Activated T-cell treated with anti-CD3 and anti-CD28 coated beads, Interleukin-2, amount 50 U/mL, for 24 hours (primary cell): ENCODE measurements around the gene ANKRD29.
"Not testable (repeated sequence)": the region's sequence is repeated elsewhere in the genome, so short reads cannot be mapped to it uniquely, and the experiment has no call there.

Experiments used
- DNase-seq: peaks from one replicate; pipeline ENCODE4 v3.0.0-alpha.2; 2020
- H3K27ac Mint-ChIP-seq: 2 replicates; pipeline ENCODE4 v1.8.0; 2020; ENCODE audit warnings: mild to moderate bottlenecking, mixed read lengths
- H3K27me3 Mint-ChIP-seq: 2 replicates; pipeline ENCODE4 v1.8.0; 2020; ENCODE audit warnings: mixed read lengths
- H3K36me3 Mint-ChIP-seq: 2 replicates; pipeline ENCODE4 v1.8.0; 2020; ENCODE audit warnings: low read depth, mixed read lengths
- H3K4me1 Mint-ChIP-seq: 2 replicates; pipeline ENCODE4 v1.8.0; 2020; ENCODE audit warnings: low read depth, mixed read lengths
- H3K4me3 Mint-ChIP-seq: 2 replicates; pipeline ENCODE4 v1.8.0; 2020; ENCODE audit warnings: mild to moderate bottlenecking, moderate library complexity, mixed read lengths
- H3K9me3 Mint-ChIP-seq: 2 replicates; pipeline ENCODE4 v1.8.0; 2020; ENCODE audit warnings: mixed read lengths

The ANKRD29 gene

DNA sequence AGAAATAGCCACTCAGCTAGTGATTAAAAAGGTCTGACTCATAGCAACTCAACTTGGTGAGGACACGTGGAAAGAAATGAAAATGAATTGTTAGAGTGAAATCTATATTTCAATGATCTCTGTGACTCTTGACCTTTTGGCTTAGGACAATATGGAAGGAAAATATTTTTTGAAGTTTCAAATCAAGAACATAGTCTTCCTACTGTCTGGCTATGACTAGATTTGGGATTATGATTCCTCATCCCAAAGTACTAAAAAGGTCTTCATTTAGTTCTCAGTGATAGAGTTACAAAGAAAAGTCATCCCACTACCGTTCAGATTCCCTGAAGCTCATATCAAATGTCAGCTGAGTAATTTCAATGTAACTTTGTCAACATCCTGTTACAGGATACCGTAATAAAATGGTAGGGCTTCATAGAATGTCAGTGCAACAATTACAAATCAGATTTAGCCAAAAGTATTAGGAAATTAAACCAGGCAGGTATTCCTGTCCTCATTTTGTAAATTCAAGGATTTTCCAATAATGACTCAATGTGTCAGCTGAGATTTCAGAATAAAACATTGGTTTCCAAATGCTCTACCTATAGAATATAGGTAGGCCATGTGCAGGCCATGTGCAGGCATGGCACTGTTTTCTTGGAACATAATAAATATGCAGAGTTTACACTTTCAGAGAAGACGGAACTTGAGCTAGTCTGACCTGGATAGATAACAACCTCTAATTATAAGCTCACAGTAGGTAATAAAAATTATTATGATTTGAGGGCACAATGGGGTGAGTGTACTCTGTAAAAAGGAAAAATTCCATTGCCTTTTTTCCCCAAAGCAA, 36.0 kb downstream of the ANKRD29 start:
- no peak overlapping the region for H3K27ac Mint-ChIP-seq
- H3K4me3 Mint-ChIP-seq: no peak overlapping the region
- no peak for DNase-seq
- peaks cover 6% of the 10 kb centered on the region for H3K4me1 Mint-ChIP-seq
- H3K9me3 Mint-ChIP-seq: no peaks in the 10 kb centered on the region
- H3K27me3 Mint-ChIP-seq: peaks cover 6% of the 10 kb centered on the region
- no peaks in the 10 kb centered on the region for H3K36me3 Mint-ChIP-seq

- H3K27ac Mint-ChIP-seq: no peak overlapping the region
- no peak overlapping the region for H3K4me3 Mint-ChIP-seq
- H3K27me3 Mint-ChIP-seq: peaks cover 38% of the 10 kb centered on the region
- peaks cover 15% of the 10 kb centered on the region for H3K4me1 Mint-ChIP-seq
- no peaks in the 10 kb centered on the region for H3K36me3 Mint-ChIP-seq
- no peaks in the 10 kb centered on the region for H3K9me3 Mint-ChIP-seq
- no peak for DNase-seq
These were observed 39.7 kb downstream of the ANKRD29 start for GRCh38 chr18:23623040-23623439.

DNA sequence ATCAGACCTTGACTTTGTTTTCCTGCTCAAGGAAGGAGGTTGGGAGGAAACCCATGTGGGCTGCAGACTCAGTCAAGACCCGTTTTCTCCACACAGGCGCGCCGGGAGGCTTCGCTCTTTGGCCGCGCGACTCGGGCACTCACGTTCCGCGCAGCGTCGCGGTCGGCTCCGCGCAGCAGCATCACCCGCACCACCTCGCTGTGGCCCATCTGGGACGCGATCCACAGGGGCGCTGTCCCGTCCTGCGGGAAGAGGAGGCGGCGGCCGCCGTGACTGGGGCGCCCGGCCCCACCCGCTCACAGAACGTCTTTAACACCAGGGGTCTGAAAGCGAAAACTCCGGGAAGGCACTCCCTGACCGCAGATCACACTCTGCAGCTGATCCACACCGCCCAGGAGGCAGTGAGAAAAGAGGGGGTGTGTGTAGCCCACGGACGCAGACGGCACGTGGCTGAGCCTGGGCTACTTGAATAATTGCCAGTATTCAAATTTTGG, 43.3 kb downstream of the ANKRD29 start:
- Mint-ChIP-seq H3K9me3 (no peaks in the 10 kb centered on the region), H3K36me3 (no peaks in the 10 kb centered on the region), H3K4me1 (peaks cover 8% of the 10 kb centered on the region), H3K4me3 (peak overlapping the region; percentile 57), H3K27me3 (peaks cover 38% of the 10 kb centered on the region), H3K27ac (no peak overlapping the region)
- DNase-seq: peak; percentile 38

DNA sequence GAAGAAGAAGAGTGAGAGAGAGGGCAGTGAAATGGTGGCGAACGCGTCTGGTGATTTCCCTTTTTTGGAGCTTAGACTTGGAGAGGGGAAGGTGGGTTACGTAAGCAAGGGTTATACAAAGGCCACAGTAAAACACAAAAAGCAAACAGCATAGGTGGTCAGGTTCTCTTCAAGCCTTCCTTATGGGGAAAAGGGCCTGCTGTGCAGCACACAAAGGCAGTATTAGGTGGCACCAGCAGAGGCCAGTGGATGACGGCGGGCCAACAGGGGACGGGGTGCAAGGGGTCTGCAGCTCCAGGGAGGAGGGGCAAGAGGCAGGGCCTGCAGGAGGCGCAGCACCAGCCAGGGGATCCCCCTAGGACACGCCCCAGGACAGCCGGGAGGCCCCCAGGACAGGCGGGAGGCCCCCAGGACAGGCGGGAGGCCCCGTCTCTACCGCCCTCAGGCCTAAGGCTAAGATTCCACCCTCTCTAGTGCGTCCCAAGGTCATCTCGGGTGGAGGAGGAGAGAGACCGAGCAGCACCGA, 43.8 kb downstream of the ANKRD29 start:
- H3K9me3 Mint-ChIP-seq: no peaks in the 10 kb centered on the region
- no peak overlapping the region for H3K27ac Mint-ChIP-seq
- H3K27me3 Mint-ChIP-seq: peaks cover 38% of the 10 kb centered on the region
- H3K4me3 Mint-ChIP-seq: peak overlapping the region; percentile 57
- H3K4me1 Mint-ChIP-seq: peaks cover 8% of the 10 kb centered on the region
- DNase-seq: no peak
- no peaks in the 10 kb centered on the region for H3K36me3 Mint-ChIP-seq

DNA sequence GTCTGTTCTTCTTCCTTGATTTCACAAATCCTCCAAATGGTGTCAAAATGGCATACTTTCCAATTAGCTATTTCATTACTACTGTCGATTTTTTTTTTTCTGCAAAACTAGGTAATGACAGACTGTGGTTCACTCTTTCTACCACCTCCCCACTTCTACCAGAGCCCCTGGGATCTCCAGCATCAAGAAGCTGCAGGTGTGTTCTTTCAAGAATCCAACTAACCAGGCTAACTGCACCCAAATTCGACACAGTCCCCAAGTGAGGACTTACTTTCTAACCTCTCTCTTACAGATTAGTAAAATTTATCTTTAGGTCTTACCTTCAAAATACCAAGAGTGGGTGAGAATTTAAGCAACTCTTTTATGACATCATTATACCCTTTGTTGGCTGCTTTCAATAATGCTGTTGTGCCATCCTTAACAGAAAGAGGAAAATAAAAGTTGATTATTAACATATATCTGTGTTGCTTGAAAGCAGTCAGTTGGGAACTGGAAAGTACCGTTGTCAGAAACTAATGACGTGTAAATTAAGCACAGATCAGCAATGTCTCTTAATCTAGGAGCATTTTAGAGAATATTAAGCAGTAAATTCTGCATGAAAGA, 45.2 kb downstream of the ANKRD29 start:
- H3K27ac Mint-ChIP-seq: no peak overlapping the region
- no peak overlapping the region for H3K4me3 Mint-ChIP-seq
- H3K4me1 Mint-ChIP-seq: peaks cover 8% of the 10 kb centered on the region
- H3K9me3 Mint-ChIP-seq: no peaks in the 10 kb centered on the region
- H3K36me3 Mint-ChIP-seq: no peaks in the 10 kb centered on the region
- peaks cover 38% of the 10 kb centered on the region for H3K27me3 Mint-ChIP-seq
- DNase-seq: no peak

DNA sequence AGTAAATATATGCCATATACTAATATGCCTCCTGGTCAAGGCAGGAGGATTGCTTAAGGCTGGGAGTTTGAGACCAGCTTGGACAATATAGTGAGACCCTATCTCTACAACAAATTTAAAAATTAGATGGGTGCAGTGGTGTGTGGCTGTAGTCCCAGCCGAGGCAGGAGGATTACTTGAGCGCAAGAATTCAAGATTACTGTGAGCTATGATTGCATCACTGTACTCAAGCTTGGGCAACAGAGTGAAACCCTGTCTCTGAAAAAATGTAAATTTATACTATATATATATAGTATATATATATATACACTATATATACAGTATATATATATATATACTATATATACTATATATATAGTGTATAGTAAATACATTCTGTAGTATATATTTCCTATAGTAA, 46.5 kb downstream of the ANKRD29 start:
- peaks cover 8% of the 10 kb centered on the region for H3K4me1 Mint-ChIP-seq
- no peaks in the 10 kb centered on the region for H3K36me3 Mint-ChIP-seq
- H3K4me3 Mint-ChIP-seq: no peak overlapping the region
- H3K27ac Mint-ChIP-seq: no peak overlapping the region
- H3K27me3 Mint-ChIP-seq: peaks cover 30% of the 10 kb centered on the region
- no peak for DNase-seq
- H3K9me3 Mint-ChIP-seq: no peaks in the 10 kb centered on the region

GRCh38 chr18:23614891-23615290, 47.8 kb downstream of the ANKRD29 start:
- no peaks in the 10 kb centered on the region for H3K36me3 Mint-ChIP-seq
- H3K27me3 Mint-ChIP-seq: peaks cover 17% of the 10 kb centered on the region
- no peak overlapping the region for H3K27ac Mint-ChIP-seq
- DNase-seq: no peak
- no peaks in the 10 kb centered on the region for H3K9me3 Mint-ChIP-seq
- no peak overlapping the region for H3K4me3 Mint-ChIP-seq
- peaks cover 7% of the 10 kb centered on the region for H3K4me1 Mint-ChIP-seq

DNA sequence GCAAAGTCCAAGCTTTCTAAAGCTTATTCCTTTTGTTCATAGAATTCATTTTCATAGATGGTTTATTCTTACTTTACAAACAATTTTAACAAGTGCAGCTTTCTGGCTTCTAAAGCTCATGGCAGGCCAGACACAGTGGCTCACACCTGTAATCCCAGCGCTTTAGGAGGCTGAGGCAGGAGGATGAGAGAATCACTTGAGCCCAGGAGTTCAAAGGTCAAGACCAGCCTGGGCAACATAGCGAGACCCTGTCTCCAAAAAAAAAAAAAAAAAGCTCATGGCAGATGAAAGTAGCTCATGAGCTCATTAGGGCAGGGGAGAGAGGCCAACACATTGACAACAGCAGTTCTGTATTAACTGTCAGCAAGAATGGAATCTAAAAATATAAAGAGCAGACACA, 48.3 kb downstream of the ANKRD29 start:
- Mint-ChIP-seq H3K27ac (no peak overlapping the region), H3K4me1 (peaks cover 3% of the 10 kb centered on the region), H3K4me3 (no peak overlapping the region), H3K36me3 (no peaks in the 10 kb centered on the region), H3K9me3 (no peaks in the 10 kb centered on the region), H3K27me3 (peaks cover 12% of the 10 kb centered on the region)
- DNase-seq: no peak

- not testable (repeated sequence) for H3K9me3 Mint-ChIP-seq, DNase-seq
These were observed 49.6 kb downstream of the ANKRD29 start for GRCh38 chr18:23613091-23613475.

DNA sequence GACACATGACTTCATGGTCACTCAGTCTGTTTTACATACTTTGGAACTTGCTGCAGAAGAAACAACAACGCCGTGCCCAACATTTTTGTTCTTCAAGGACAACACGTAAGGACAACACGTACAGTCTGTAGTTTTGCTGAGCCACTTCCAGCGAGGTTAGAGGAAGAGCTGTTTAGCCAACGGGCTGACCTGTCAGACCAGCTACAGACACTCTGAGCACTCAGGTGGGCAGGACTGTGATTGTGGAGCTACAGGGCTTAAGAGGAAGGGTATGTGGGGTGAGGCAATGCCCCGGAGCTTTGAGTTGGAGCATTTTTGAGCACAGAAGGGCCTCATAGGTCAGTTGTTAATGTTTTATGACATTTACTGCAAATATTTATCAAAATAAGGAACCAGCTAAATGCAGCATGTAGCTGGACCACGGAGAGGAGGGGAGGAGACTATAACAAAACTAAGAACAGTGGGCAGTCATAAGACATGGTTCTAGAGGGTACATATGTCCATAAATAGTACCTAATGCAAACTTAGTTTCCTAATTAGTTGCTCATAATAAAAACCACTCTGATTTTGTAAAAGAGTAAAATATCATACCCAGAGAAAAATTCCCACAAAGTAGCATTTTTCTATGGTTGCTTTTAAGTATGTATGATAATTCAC, 50.1 kb downstream of the ANKRD29 start:
- Mint-ChIP-seq H3K9me3 (no peaks in the 10 kb centered on the region), H3K27ac (no peak overlapping the region), H3K36me3 (no peaks in the 10 kb centered on the region), H3K4me3 (no peak overlapping the region), H3K27me3 (no peaks in the 10 kb centered on the region), H3K4me1 (no peaks in the 10 kb centered on the region)
- no peak for DNase-seq

More at GRCh38 chr18:23613091-23613475, 49.6 kb downstream of the ANKRD29 start:
- H3K4me3 Mint-ChIP-seq, H3K27me3 Mint-ChIP-seq, H3K4me1 Mint-ChIP-seq, H3K27ac Mint-ChIP-seq, H3K36me3 Mint-ChIP-seq: not testable (repeated sequence)

GRCh38 chr18:23609390-23610023, 53.2 kb downstream of the ANKRD29 start:
- Mint-ChIP-seq H3K4me1 (no peaks in the 10 kb centered on the region), H3K27ac (no peak overlapping the region), H3K27me3 (no peaks in the 10 kb centered on the region), H3K9me3 (no peaks in the 10 kb centered on the region), H3K36me3 (no peaks in the 10 kb centered on the region), H3K4me3 (no peak overlapping the region)
- no peak for DNase-seq

GRCh38 chr18:23608211-23608610, 54.5 kb downstream of the ANKRD29 start:
- no peaks in the 10 kb centered on the region for H3K4me1 Mint-ChIP-seq
- no peaks in the 10 kb centered on the region for H3K36me3 Mint-ChIP-seq
- no peaks in the 10 kb centered on the region for H3K9me3 Mint-ChIP-seq

DNA sequence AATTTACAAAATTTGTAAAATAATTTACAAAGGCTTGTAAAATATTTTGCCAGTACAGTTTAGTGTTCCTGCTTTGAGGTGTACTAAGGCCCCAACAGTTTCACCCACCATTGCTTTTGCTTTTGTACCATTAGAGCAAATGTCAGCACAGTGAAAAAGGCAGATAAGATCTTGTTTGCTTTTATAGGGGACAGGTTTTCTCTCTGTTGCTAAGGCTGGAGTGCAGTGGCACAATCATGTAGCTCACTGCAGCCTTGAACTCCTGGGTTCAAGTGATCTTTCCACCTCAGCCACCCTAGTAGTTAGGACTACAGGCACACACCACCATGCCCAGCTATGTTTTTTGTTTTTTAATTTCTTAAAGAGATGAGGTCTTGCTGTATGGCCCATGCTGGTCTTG, 56.8 kb downstream of the ANKRD29 start:
- Mint-ChIP-seq H3K36me3 (no peaks in the 10 kb centered on the region), H3K9me3 (no peaks in the 10 kb centered on the region), H3K4me3 (no peak overlapping the region)

More at GRCh38 chr18:23608211-23608610, 54.5 kb downstream of the ANKRD29 start:
- no peak for DNase-seq
- no peak overlapping the region for H3K4me3 Mint-ChIP-seq
- H3K27me3 Mint-ChIP-seq: no peaks in the 10 kb centered on the region
- no peak overlapping the region for H3K27ac Mint-ChIP-seq

DNA sequence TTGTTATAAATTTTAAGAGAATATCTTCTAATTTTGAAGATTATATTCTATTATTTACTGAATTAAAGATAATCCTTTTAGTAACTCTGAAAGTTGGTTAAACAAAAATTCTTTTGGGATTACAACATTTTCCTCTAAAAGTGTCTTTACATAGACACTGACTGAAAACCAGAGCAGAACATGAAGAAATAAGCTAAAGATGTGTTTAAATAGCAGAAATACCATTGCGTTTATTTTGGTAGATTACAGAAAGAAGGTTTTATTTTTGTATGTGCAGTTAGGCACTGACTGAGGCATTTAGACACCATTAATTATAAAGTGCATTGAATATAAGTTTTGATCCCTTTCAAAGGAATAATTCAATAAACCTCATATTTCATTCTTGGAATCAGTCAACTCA, 62.9 kb downstream of the ANKRD29 start:
- no peaks in the 10 kb centered on the region for H3K9me3 Mint-ChIP-seq
- H3K4me3 Mint-ChIP-seq: no peak overlapping the region
- no peak overlapping the region for H3K27ac Mint-ChIP-seq
- DNase-seq: no peak
- no peaks in the 10 kb centered on the region for H3K27me3 Mint-ChIP-seq
- no peaks in the 10 kb centered on the region for H3K36me3 Mint-ChIP-seq
- H3K4me1 Mint-ChIP-seq: no peaks in the 10 kb centered on the region

More for the DNA sequence above, 56.8 kb downstream of the ANKRD29 start:
- Mint-ChIP-seq H3K4me1 (no peaks in the 10 kb centered on the region), H3K27ac (no peak overlapping the region), H3K27me3 (no peaks in the 10 kb centered on the region)
- no peak for DNase-seq
